PC-3 (cell line): ENCODE data around the gene NIPBL. TPM values are rescaled to one million over a fixed set of nuclear protein-coding genes. Genes with fewer than 3 reads are reported as not detected.

Experiments
- ATAC-seq: fragments of 200-7000 bp; cut with Tn5 transposase; 2 replicates; pipeline ENCODE4 v1.9.1; 2020; ENCODE audit warnings: mild to moderate bottlenecking, moderate library complexity
- BruUV-seq: library from RNA; stranded (reverse); fragments of 400-500 nt; replicated peaks from 2 replicates; lab custom pipeline; 2021; lab: Mats Ljungman, UMichigan
- CTCF ChIA-PET: fragments of 300-600 bp; sonication (Branson Sonifier 250); formaldehyde crosslinking; loops from one replicate; lab custom pipeline; 2022; ENCODE audit warnings: antibody characterized with exemption; lab: Charles Lee
- POLR2A ChIA-PET: fragments of 300-600 bp; sonication (Branson Sonifier 250); formaldehyde crosslinking; loops from one replicate; lab custom pipeline; 2022; ENCODE audit warnings: antibody characterized with exemption; ENCODE audit not compliant: unreplicated experiment; lab: Charles Lee
- DNase-seq: peaks from one replicate; pipeline ENCODE4 v3.0.0-alpha.2; 2015
- H2AFZ ChIP-seq: fragments of 300-600 bp; sonication (generic); 2 replicates; pipeline ENCODE4 v1.6.0; 2016; ENCODE audit warnings: antibody characterized with exemption, low read length
- H3F3A ChIP-seq: fragments of 300-600 bp; sonication (generic); one replicate; pipeline ENCODE4 v1.6.0; 2017; ENCODE audit warnings: antibody characterized with exemption, low read length, control low read depth, mild to moderate bottlenecking; ENCODE audit not compliant: unreplicated experiment
- H3K27ac ChIP-seq: fragments of 300-600 bp; sonication (generic); 2 replicates; pipeline ENCODE4 v1.5.1; 2016; ENCODE audit warnings: mild to moderate bottlenecking, low read length
- H3K27me3 ChIP-seq: fragments of 300-600 bp; sonication (generic); 2 replicates; pipeline ENCODE4 v1.6.1; 2016; ENCODE audit warnings: low read length, mixed read lengths
- H3K36me3 ChIP-seq: fragments of 300-600 bp; sonication (generic); 2 replicates; pipeline ENCODE4 v1.6.1; 2016; ENCODE audit warnings: low read depth, mixed run types, low read length, mixed read lengths
- H3K4me1 ChIP-seq: fragments of 300-600 bp; sonication (generic); 2 replicates; pipeline ENCODE4 v1.5.1; 2016; ENCODE audit warnings: low read length; ENCODE audit not compliant: insufficient read depth
- H3K4me2 ChIP-seq: fragments of 300-600 bp; sonication (generic); 2 replicates; pipeline ENCODE4 v1.6.0; 2016; ENCODE audit warnings: low read length
- H3K4me3 ChIP-seq: fragments of 300-600 bp; sonication (generic); 2 replicates; pipeline ENCODE4 v1.5.1; 2016; ENCODE audit warnings: mild to moderate bottlenecking, low read length, mixed read lengths
- H3K79me2 ChIP-seq: fragments of 300-600 bp; sonication (generic); 2 replicates; pipeline ENCODE4 v1.6.1; 2017; ENCODE audit warnings: low read length, mixed read lengths
- H3K9ac ChIP-seq: fragments of 300-600 bp; sonication (generic); 2 replicates; pipeline ENCODE4 v1.6.0; 2016; ENCODE audit warnings: mild to moderate bottlenecking, low read length
- H3K9me2 ChIP-seq: fragments of 300-600 bp; sonication (generic); replicated peaks from 2 replicates; pipeline ENCODE4 v1.6.1; 2016; ENCODE audit warnings: mixed run types, low read length, mixed read lengths
- H3K9me3 ChIP-seq: fragments of 300-600 bp; sonication (generic); 2 replicates; pipeline ENCODE4 v1.6.1; 2016; ENCODE audit warnings: low read length, mixed read lengths
- H4K20me1 ChIP-seq: fragments of 300-600 bp; sonication (generic); 2 replicates; pipeline ENCODE4 v1.6.1; 2016; ENCODE audit warnings: low read length, mixed read lengths
- EZH2 ChIP-seq: fragments of 300-600 bp; sonication (generic); IDR thresholded peaks from one replicate; pipeline ENCODE4 v1.6.1; 2017; ENCODE audit warnings: antibody characterized with exemption, mild to moderate bottlenecking, low read length; ENCODE audit not compliant: unreplicated experiment
- EZH2phosphoT487 ChIP-seq: fragments of 300-600 bp; sonication (generic); IDR thresholded peaks from 2 replicates; pipeline ENCODE4 v1.6.1; 2018; ENCODE audit warnings: mild to moderate bottlenecking, antibody characterized with exemption, low read length, borderline replicate concordance
- intact Hi-C: fragments of 100-400 bp; cut with micrococcal nuclease; formaldehyde crosslinking; loops from 2 replicates; pipeline ENCODE4 v1.9.0; 2023
- total RNA-seq: library from RNA; depleted of rRNA; stranded (reverse); fragments of >200 nt; gene quantifications from 2 replicates; pipeline ENCODE4 v1.2.3, GENCODE V29; 2014
- TF ChIP-seq, protein P1 (sequence below): fragments of 300-600 bp; sonication (generic); conservative IDR thresholded peaks from 2 replicates; pipeline ENCODE4 v1.5.1; 2017; ENCODE audit warnings: antibody characterized with exemption, low read depth, mild to moderate bottlenecking, low read length

NIPBL gene
- total RNA-seq, 1 experiment from 2014 or later, result 16.8 TPM

DNA sequence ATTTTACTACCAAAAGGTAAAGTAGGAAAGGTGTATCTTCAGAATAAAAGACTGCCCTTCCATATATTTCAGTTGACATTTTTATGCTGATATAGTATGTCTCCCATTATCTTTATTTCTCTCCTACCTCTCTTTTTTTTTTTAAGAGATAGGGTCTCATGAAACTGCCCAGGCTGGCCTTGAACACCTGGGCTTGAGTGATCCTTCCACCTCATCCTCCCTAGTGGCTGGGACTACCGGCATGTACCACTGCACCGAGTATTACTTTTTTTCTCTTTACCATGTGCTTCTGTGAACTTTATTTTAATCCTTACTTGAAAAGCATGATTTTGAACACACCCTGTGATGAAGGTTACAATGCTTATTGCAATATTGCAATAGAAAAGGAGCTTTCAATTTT lies 42.7 kb downstream of the NIPBL start:
- peaks cover 6% of the 10 kb centered on the region; the same call in 1 of the 2 replicates for H4K20me1 ChIP-seq
- H3K4me2 ChIP-seq, result no peak overlapping the region
- no peak for DNase-seq
- CTCF ChIA-PET, result no interaction called here
- H3K27ac ChIP-seq, result no peak overlapping the region
- no TSS peak for BruUV-seq
- H3K36me3 ChIP-seq, result no peaks in the 10 kb centered on the region
- H3K9ac ChIP-seq, result no peak overlapping the region
- H3K27me3 ChIP-seq, result no peaks in the 10 kb centered on the region
- H3K9me3 ChIP-seq, result no peaks in the 10 kb centered on the region
- H3K4me3 ChIP-seq, result no peak overlapping the region
- H3K79me2 ChIP-seq, result peaks cover 77% of the 10 kb centered on the region
- ATAC-seq, result no peak
- TF ChIP-seq EZH2 (no peak), EZH2phosphoT487 (no peak)
- TF ChIP-seq, protein P1, sequence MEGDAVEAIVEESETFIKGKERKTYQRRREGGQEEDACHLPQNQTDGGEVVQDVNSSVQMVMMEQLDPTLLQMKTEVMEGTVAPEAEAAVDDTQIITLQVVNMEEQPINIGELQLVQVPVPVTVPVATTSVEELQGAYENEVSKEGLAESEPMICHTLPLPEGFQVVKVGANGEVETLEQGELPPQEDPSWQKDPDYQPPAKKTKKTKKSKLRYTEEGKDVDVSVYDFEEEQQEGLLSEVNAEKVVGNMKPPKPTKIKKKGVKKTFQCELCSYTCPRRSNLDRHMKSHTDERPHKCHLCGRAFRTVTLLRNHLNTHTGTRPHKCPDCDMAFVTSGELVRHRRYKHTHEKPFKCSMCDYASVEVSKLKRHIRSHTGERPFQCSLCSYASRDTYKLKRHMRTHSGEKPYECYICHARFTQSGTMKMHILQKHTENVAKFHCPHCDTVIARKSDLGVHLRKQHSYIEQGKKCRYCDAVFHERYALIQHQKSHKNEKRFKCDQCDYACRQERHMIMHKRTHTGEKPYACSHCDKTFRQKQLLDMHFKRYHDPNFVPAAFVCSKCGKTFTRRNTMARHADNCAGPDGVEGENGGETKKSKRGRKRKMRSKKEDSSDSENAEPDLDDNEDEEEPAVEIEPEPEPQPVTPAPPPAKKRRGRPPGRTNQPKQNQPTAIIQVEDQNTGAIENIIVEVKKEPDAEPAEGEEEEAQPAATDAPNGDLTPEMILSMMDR, result no peak
- no peak overlapping the region for H2AFZ ChIP-seq
- no peaks in the 10 kb centered on the region for H3K4me1 ChIP-seq
- POLR2A ChIA-PET, result no interaction called here
- intact Hi-C loops, result no loop called here
- no peaks in the 10 kb centered on the region for H3K9me2 ChIP-seq
- no peaks in the 10 kb centered on the region for H3F3A ChIP-seq

DNA sequence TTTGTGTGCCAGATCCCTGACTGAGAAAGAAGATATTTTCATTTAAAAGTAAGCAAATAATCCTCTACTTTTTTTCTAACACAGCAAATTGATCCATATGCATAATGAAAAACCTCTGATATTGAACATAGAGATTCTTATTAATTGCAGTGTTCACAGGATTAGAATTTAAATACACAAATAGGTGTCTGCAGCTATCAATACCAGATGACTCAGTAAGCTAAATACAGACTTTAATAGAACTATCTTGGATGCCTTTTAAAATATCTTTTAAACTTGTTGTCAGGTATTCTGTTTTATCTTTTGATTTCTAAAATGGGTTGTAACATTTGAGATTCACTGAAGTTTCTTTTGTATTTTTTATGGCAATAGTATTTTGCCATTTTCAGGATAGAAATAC lies 43.1 kb downstream of the NIPBL start:
- DNase-seq, result no peak
- H3K79me2 ChIP-seq, result peaks cover 77% of the 10 kb centered on the region
- H2AFZ ChIP-seq, result no peak overlapping the region
- no peaks in the 10 kb centered on the region for H3K27me3 ChIP-seq
- ChIA-PET CTCF (no interaction called here), POLR2A (no interaction called here)
- no peak for ATAC-seq
- H3K9me3 ChIP-seq, result no peaks in the 10 kb centered on the region
- no peak overlapping the region for H3K27ac ChIP-seq
- H4K20me1 ChIP-seq, result peaks cover 5% of the 10 kb centered on the region; the same call in 1 of the 2 replicates
- TF ChIP-seq, protein P1, result no peak
- no peak for TF ChIP-seq EZH2phosphoT487
- no peak for TF ChIP-seq EZH2
- no peak overlapping the region for H3K4me3 ChIP-seq
- no peak overlapping the region for H3K9ac ChIP-seq
- H3K4me1 ChIP-seq, result no peaks in the 10 kb centered on the region
- H3K4me2 ChIP-seq, result no peak overlapping the region
- no peaks in the 10 kb centered on the region for H3K36me3 ChIP-seq
- no peaks in the 10 kb centered on the region for H3F3A ChIP-seq
- no peaks in the 10 kb centered on the region for H3K9me2 ChIP-seq
- no TSS peak for BruUV-seq
- intact Hi-C loops, result no loop called here

DNA sequence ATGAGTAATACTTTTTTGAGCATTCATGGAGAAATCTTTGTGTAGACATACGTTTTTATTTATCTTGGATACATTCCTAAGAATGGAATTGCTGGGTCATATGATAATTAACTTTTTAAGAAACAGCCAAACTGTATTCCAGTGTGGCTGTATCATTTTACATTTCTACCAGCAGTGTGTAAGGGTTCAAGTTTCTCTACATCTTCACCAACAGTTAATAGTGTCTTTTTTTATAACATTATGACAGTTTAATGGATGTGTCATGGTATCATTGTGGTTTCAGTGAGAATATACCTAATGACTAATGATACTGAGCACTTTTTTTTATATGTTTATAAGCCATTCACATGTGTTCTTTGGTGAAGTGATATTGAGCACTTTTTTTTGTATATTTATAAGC lies 52.4 kb downstream of the NIPBL start:
- Histone ChIP-seq H3K36me3 (no peaks in the 10 kb centered on the region), H3K27me3 (no peaks in the 10 kb centered on the region), H3K4me3 (no peak overlapping the region), H3K9me2 (no peaks in the 10 kb centered on the region), H3K27ac (peak overlapping the region; percentile 80), H3F3A (no peaks in the 10 kb centered on the region), H3K4me1 (peaks cover 47% of the 10 kb centered on the region), H3K9ac (no peak overlapping the region), H3K9me3 (no peaks in the 10 kb centered on the region), H3K79me2 (peaks cover 93% of the 10 kb centered on the region), H3K4me2 (peak overlapping the region; percentile 76; the same call in 1 of the 2 replicates), H4K20me1 (peaks cover 48% of the 10 kb centered on the region; the same call in 1 of the 2 replicates), H2AFZ (no peak overlapping the region)
- DNase-seq, result peak; percentile 95
- CTCF ChIA-PET, result no interaction called here
- BruUV-seq, result no TSS peak
- POLR2A ChIA-PET, result interaction anchor here (0.7 kb wide), 1 partner anchor 186 kb away, joined by 8 read pairs; no protein-coding TSS in a partner anchor
- TF ChIP-seq, protein P1, result no peak
- TF ChIP-seq EZH2phosphoT487 (no peak), EZH2 (no peak)
- intact Hi-C loops, result loop anchor here (1.0 to 2.0 kb wide), 3 partner anchors 11 to 50 kb away; no protein-coding TSS in a partner anchor
- ATAC-seq, result peak; percentile 96
